Hepatocyte (in vitro differentiated cells): ENCODE measurements around the gene OTULIN.

ENCODE experiments used
- CTCF ChIP-seq: fragments of 200-600 bp; sonication (generic); IDR thresholded peaks from 2 replicates; pipeline ENCODE4 v1.5.1; 2016; ENCODE audit warnings: antibody characterized with exemption, mild to moderate bottlenecking; ENCODE audit not compliant: poor library complexity
- EZH2 ChIP-seq: fragments of 200-600 bp; sonication (generic); IDR thresholded peaks from 2 replicates; pipeline ENCODE4 v1.6.1; 2016; ENCODE audit warnings: antibody characterized with exemption, mild to moderate bottlenecking, borderline replicate concordance

GRCh38 chr5:14650052-14650451 is 14.5 kb upstream of the OTULIN start:
- no peak for TF ChIP-seq EZH2
- TF ChIP-seq CTCF = no peak
